WI38 (cell line): Measurements from ENCODE around the gene PDLIM7.

ENCODE experiments used
- H3K4me3 ChIP-seq: 2 replicates; pipeline ENCODE4 v1.5.1; 2011; ENCODE audit warnings: low read depth, mild to moderate bottlenecking, control low read depth, low read length
- CTCF ChIP-seq: IDR thresholded peaks from 2 replicates; pipeline ENCODE4 v1.5.1; 2012; ENCODE audit warnings: low read depth, mild to moderate bottlenecking, control low read depth, low read length

Gene PDLIM7

GRCh38 chr5:177455661-177456590, 41.5 kb downstream of the PDLIM7 start:
- H3K4me3 ChIP-seq, result peak overlapping the region; percentile 51

GRCh38 chr5:177455036-177455660, 42.3 kb downstream of the PDLIM7 start:
- H3K4me3 ChIP-seq, result peak overlapping the region; percentile 51
- TF ChIP-seq CTCF, result peak; percentile 34; the same call in 1 of the 2 replicates

More at GRCh38 chr5:177455661-177456590, 41.5 kb downstream of the PDLIM7 start:
- TF ChIP-seq CTCF, result peak; percentile 79

- H3K4me3 ChIP-seq, result peak overlapping the region; percentile 51
- peak; percentile 86 for TF ChIP-seq CTCF
Observed at GRCh38 chr5:177454397-177455035, 42.9 kb downstream of the PDLIM7 start.

GRCh38 chr5:177453852-177454396, 43.5 kb downstream of the PDLIM7 start:
- H3K4me3 ChIP-seq, result peak overlapping the region; percentile 51
- TF ChIP-seq CTCF, result no peak

GRCh38 chr5:177452688-177453638, 44.4 kb downstream of the PDLIM7 start:
- no peak overlapping the region for H3K4me3 ChIP-seq
- no peak for TF ChIP-seq CTCF

GRCh38 chr5:177450667-177451424, 46.6 kb downstream of the PDLIM7 start:
- no peak for TF ChIP-seq CTCF
- H3K4me3 ChIP-seq, result no peak overlapping the region
